HepG2 (cell line): ENCODE data around the gene LINGO3. TPM values are rescaled to one million over a fixed set of nuclear protein-coding genes. Genes with fewer than 3 reads are reported as not detected.

Experiments used
- ATAC-seq: fragments of 200-7000 bp; cut with Tn5 transposase; 3 replicates; pipeline ENCODE4 v1.9.1; 2020; ENCODE audit warnings: mild to moderate bottlenecking, moderate library complexity
- BruUV-seq: library from RNA; stranded (reverse); fragments of 400-500 nt; replicated peaks from 2 replicates; lab custom pipeline; 2021; lab: Mats Ljungman, UMichigan
- CTCF ChIA-PET: fragments of 300-600 bp; formaldehyde crosslinking; extraction: SDS; loops from one replicate; lab custom pipeline; 2021; ENCODE audit warnings: low total read pairs, inconsistent platforms, low intra/inter-chr PET ratio; lab: Yijun Ruan, JAX
- POLR2A ChIA-PET: fragments of 350-600 bp; sonication (Branson Sonifier 250); formaldehyde crosslinking; loops from one replicate; lab custom pipeline; 2020; ENCODE audit warnings: antibody characterized with exemption, inconsistent platforms; lab: Yijun Ruan, JAX
- DNase-seq: peaks from one replicate; pipeline ENCODE4 v3.0.0-alpha.2; 2015; ENCODE audit warnings: low spot score
- FAIRE-seq: peaks from 3 replicates; lab custom pipeline; 2011; peaks lifted over from hg19 to GRCh38; lab: Jason Lieb, UNC
- H2AFZ ChIP-seq: one replicate; pipeline ENCODE4 v1.6.1; 2011; ENCODE audit warnings: low read length, inconsistent platforms
- H3K27ac ChIP-seq: fragments of 300-600 bp; 3 replicates; pipeline ENCODE4 v1.8.0; 2011; ENCODE audit warnings: mixed run types, mild to moderate bottlenecking, mixed read lengths, low read length, inconsistent platforms; ENCODE audit not compliant: insufficient read depth; ENCODE audit errors: extremely low read length
- H3K27me3 ChIP-seq, 2 experiments: fragments of 200-600 bp in 1 of 2; 2 replicates in 1 of 2; 3 replicates in 1 of 2; pipeline versions ENCODE4 v1.6.0 to v1.8.0; 2011; ENCODE audit warnings: low read length in 2 of 2, mild to moderate bottlenecking in 2 of 2, moderate library complexity in 2 of 2, inconsistent platforms in 1 of 2; ENCODE audit not compliant: insufficient read depth in 2 of 2, control insufficient read depth in 1 of 2
- H3K36me3 ChIP-seq, 2 experiments: fragments of 200-600 bp in 1 of 2; replicated peaks in 1 of 2; 2 replicates in 1 of 2; 3 replicates in 1 of 2; pipeline versions ENCODE4 v1.5.1 to v1.8.0; 2011; ENCODE audit warnings: low read length in 2 of 2, inconsistent platforms in 1 of 2; ENCODE audit not compliant: insufficient read depth in 2 of 2, control insufficient read depth in 1 of 2
- H3K4me1 ChIP-seq: 2 replicates; pipeline ENCODE4 v1.5.1; 2012; ENCODE audit warnings: low read length, inconsistent platforms; ENCODE audit not compliant: insufficient read depth
- H3K4me2 ChIP-seq: 2 replicates; pipeline ENCODE4 v1.6.0; 2011; ENCODE audit warnings: low read depth, low read length, inconsistent platforms
- H3K4me3 ChIP-seq, 3 experiments: fragments of 200-600 bp in 1 of 3; sonication (generic), shearing (Covaris generic) in 1 of 3; replicated peaks in 1 of 3; 2 replicates each; pipeline ENCODE4 v1.5.1; 2011 to 2016; ENCODE audit warnings: low read length in 3 of 3, inconsistent platforms in 2 of 3, low read depth in 2 of 3, mild to moderate bottlenecking in 2 of 3, control low read depth in 1 of 3, mixed read lengths in 1 of 3; ENCODE audit not compliant: insufficient read depth in 1 of 3
- H3K79me2 ChIP-seq: one replicate; pipeline ENCODE4 v1.6.1; 2011; ENCODE audit warnings: low read length, inconsistent platforms; ENCODE audit not compliant: insufficient read depth
- H3K9ac ChIP-seq: 2 replicates; pipeline ENCODE4 v1.6.0; 2011; ENCODE audit warnings: mild to moderate bottlenecking, low read depth, low read length, inconsistent platforms; ENCODE audit not compliant: insufficient read depth
- H3K9me3 ChIP-seq: 2 replicates; pipeline ENCODE4 v1.5.1; 2012; ENCODE audit warnings: mild to moderate bottlenecking, low read length
- H4K20me1 ChIP-seq: 2 replicates; pipeline ENCODE4 v1.6.0; 2011; ENCODE audit warnings: inconsistent platforms, mild to moderate bottlenecking, low read length, moderate library complexity; ENCODE audit not compliant: insufficient read depth
- ARID5B ChIP-seq: IDR thresholded peaks from 2 replicates; pipeline ENCODE4 v1.4.0; 2020; ENCODE audit warnings: mild to moderate bottlenecking, missing genetic modification reagents
- MAZ ChIP-seq, 2 experiments: sonication (generic) in 1 of 2; formaldehyde crosslinking in 1 of 2; IDR thresholded peaks; 2 replicates each; pipeline versions ENCODE4 v1.5.0 to v1.6.1; 2012 to 2020; ENCODE audit warnings: low read depth in 2 of 2, mild to moderate bottlenecking in 2 of 2, borderline replicate concordance in 1 of 2, improper control_type of control experiment in 1 of 2, low read length in 1 of 2, missing genetic modification reagents in 1 of 2, moderate library complexity in 1 of 2
- MBD4 ChIP-seq: IDR thresholded peaks from 2 replicates; pipeline ENCODE4 v1.6.1; 2012; ENCODE audit warnings: low read length, inconsistent platforms, borderline replicate concordance
- PBX2 ChIP-seq: IDR thresholded peaks from 2 replicates; pipeline ENCODE4 v1.6.1; 2016; ENCODE audit warnings: control low read depth
- RFX1 ChIP-seq: fragments of 450-650 bp; IDR thresholded peaks from 2 replicates; pipeline ENCODE4 v1.6.1; 2017
- SOX5 ChIP-seq: IDR thresholded peaks from 2 replicates; pipeline ENCODE4 v1.6.1; 2016; ENCODE audit warnings: borderline replicate concordance
- SRSF4 ChIP-seq: fragments of 200-400 bp; formaldehyde crosslinking; IDR thresholded peaks from one replicate; pipeline ENCODE4 v1.6.1; 2018; ENCODE audit warnings: mild to moderate bottlenecking, low read depth, low read length, moderate library complexity; ENCODE audit not compliant: poor library complexity, severe bottlenecking
- THRA ChIP-seq: sonication (generic); formaldehyde crosslinking; IDR thresholded peaks from 2 replicates; pipeline ENCODE4 v1.4.0; 2020; ENCODE audit warnings: missing genetic modification reagents, borderline replicate concordance
- TP53 ChIP-seq: sonication (generic); formaldehyde crosslinking; conservative IDR thresholded peaks from 2 replicates; pipeline ENCODE4 v1.4.0; 2020; ENCODE audit warnings: missing genetic modification reagents
- ZNF687 ChIP-seq: sonication (generic); formaldehyde crosslinking; IDR thresholded peaks from 2 replicates; pipeline ENCODE4 v1.5.1; 2020; ENCODE audit warnings: mild to moderate bottlenecking, missing genetic modification reagents, moderate library complexity
- ZNF773 ChIP-seq: sonication (generic); formaldehyde crosslinking; IDR thresholded peaks from 2 replicates; pipeline ENCODE4 v1.4.0; 2020; ENCODE audit warnings: missing genetic modification reagents, borderline replicate concordance
- ZSCAN9 ChIP-seq: IDR thresholded peaks from 2 replicates; pipeline ENCODE4 v1.6.1; 2016; ENCODE audit warnings: borderline replicate concordance
- WGBS: methylation state at CpG from one replicate; pipeline ENCODE4 v1.1.6; 2017; ENCODE audit warnings: low lambda C conversion rate; 5-methylcytosine and 5-hydroxymethylcytosine counted together
- in situ Hi-C: cut with HindIII; loops from 2 replicates; pipeline ENCODE4 v1.10.0; 2017; ENCODE audit warnings: low pct_unique_long_range_greater_than_20kb; ENCODE audit not compliant: extremely low pct_ligation_motif_present
- intact Hi-C: fragments of 100-400 bp; cut with micrococcal nuclease; formaldehyde crosslinking; loops from one replicate; pipeline ENCODE4 v1.10.0; 2022; ENCODE audit not compliant: unreplicated experiment
- polyA plus RNA-seq, 8 experiments: library from polyadenylated mRNA; depleted of rRNA in 3 of 8; stranded (reverse) in 7 of 8; unstranded in 1 of 8; fragments of >200 nt; fragmentation: Illumina TruSeq in 4 of 8; extraction: Trizol in 4 of 8; gene quantifications; 2 replicates each; pipeline versions ENCODE4 v1.2.1 to v1.2.3, GENCODE V29; 2011 to 2016; ENCODE audit warnings: low read depth in 4 of 8, missing spikeins in 1 of 8, mixed read lengths in 1 of 8; ENCODE audit not compliant: insufficient read depth in 1 of 8
- total RNA-seq, 5 experiments: library from RNA; depleted of rRNA; stranded (reverse); fragments of >200 nt; fragmentation: Illumina TruSeq; extraction: Trizol; gene quantifications; 2 replicates each; pipeline ENCODE4 v1.2.3, GENCODE V29; 2016; ENCODE audit warnings: low read depth in 1 of 5

Gene LINGO3
- total and polyA plus RNA-seq, 2 of the 13 experiments (the other 11 are each of a cell fraction or from before 2014, with no cell fraction given): not detected

GRCh38 chr19:2345794-2346663, 38.1 kb upstream of the LINGO3 start:
- no peak overlapping the region for H2AFZ ChIP-seq
- H3K9me3 ChIP-seq: no peaks in the 10 kb centered on the region
- no peak overlapping the region for H3K9ac ChIP-seq
- no peak overlapping the region for H3K4me3 ChIP-seq
- H4K20me1 ChIP-seq: no peaks in the 10 kb centered on the region
- ChIA-PET CTCF (no interaction called here), POLR2A (no interaction called here)
- no peaks in the 10 kb centered on the region for H3K27me3 ChIP-seq
- no peak overlapping the region for H3K4me2 ChIP-seq
- in situ Hi-C loops (no loop called here), intact Hi-C loops (no loop called here)
- no peaks in the 10 kb centered on the region; a peak in 1 of 5 replicates for H3K36me3 ChIP-seq
- 75% methylated on average over 25 of the region's 25 CpGs for WGBS
- no TSS peak for BruUV-seq
- no peak for DNase-seq
- H3K27ac ChIP-seq: no peak overlapping the region
- peaks cover 9% of the 10 kb centered on the region for H3K4me1 ChIP-seq
- ATAC-seq: peak; percentile 38; the same call in 2 of the 3 replicates
- FAIRE-seq: no peak
- no peaks in the 10 kb centered on the region for H3K79me2 ChIP-seq
- TF ChIP-seq TP53 (CRISPR knock-in tag): no peak
- TF ChIP-seq MAZ (IDR thresholded peaks at IDR 0.05; ENCODE audit: borderline replicate concordance, low read depth, low read length): no peak
- no peak for TF ChIP-seq MAZ (CRISPR knock-in tag; IDR thresholded peaks at IDR 0.05; ENCODE audit: low read depth)
- no peak for TF ChIP-seq ZNF773
- no peak for TF ChIP-seq SRSF4
- TF ChIP-seq ZSCAN9 (CRISPR knock-in tag): no peak
- TF ChIP-seq THRA (CRISPR knock-in tag): no peak
- TF ChIP-seq SOX5 (CRISPR knock-in tag): 0 out of 2 replicates have a peak, but pooled peaks have one; percentile 40
- no peak for TF ChIP-seq ARID5B (CRISPR knock-in tag)
- TF ChIP-seq PBX2 (CRISPR knock-in tag): no peak
- no peak for TF ChIP-seq RFX1
- TF ChIP-seq ZNF687: peak; percentile 34; the same call in 1 of the 2 replicates
- TF ChIP-seq MBD4: no peak
